ENCODE measurements around the gene AKIRIN1.
"Not testable (repeated sequence)": the region's sequence is repeated elsewhere in the genome, so short reads cannot be mapped to it uniquely, and the experiment has no call there.

The AKIRIN1 gene

GRCh38 chr1:39044762-39045161 lies 53.7 kb downstream of the AKIRIN1 start:
- no peak for DNase-seq (ENCODE audit: extremely low read depth in 1 of 2, low read depth in 1 of 2)

- DNase-seq (ENCODE audit: extremely low read depth in 1 of 2, low read depth in 1 of 2), result no peak
Measured at GRCh38 chr1:39045231-39045630, 54.2 kb downstream of the AKIRIN1 start.

DNA sequence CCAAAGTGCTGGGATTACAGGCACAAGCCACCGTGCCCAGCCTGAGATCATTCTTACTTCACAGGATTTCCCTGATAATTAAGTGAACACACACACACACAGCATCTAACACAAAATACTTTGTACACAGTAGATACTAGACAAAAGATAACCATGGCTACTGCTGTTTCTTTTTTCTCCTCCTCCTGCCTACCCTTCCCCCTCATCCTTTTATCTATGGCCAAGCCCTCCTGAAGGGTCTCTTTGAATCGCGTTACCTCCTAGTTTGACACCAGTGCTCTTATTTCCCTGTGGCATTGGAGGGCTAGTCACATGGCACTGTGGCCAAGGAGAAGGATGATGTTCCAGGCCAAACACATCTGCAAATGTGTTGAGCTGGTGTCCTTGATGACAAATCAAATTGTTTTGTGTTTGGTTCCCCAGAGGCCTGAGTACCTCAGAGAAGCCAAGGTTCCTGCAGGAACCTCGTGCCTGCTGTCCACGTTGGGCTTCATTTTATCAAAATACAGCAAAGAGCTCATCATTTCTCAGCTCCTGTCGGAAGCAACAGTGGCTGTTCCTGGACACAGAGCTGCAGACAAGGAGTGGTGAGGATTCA lies 55.6 kb downstream of the AKIRIN1 start:
- DNase-seq (ENCODE audit: extremely low read depth in 1 of 2, low read depth in 1 of 2), result no peak

DNA sequence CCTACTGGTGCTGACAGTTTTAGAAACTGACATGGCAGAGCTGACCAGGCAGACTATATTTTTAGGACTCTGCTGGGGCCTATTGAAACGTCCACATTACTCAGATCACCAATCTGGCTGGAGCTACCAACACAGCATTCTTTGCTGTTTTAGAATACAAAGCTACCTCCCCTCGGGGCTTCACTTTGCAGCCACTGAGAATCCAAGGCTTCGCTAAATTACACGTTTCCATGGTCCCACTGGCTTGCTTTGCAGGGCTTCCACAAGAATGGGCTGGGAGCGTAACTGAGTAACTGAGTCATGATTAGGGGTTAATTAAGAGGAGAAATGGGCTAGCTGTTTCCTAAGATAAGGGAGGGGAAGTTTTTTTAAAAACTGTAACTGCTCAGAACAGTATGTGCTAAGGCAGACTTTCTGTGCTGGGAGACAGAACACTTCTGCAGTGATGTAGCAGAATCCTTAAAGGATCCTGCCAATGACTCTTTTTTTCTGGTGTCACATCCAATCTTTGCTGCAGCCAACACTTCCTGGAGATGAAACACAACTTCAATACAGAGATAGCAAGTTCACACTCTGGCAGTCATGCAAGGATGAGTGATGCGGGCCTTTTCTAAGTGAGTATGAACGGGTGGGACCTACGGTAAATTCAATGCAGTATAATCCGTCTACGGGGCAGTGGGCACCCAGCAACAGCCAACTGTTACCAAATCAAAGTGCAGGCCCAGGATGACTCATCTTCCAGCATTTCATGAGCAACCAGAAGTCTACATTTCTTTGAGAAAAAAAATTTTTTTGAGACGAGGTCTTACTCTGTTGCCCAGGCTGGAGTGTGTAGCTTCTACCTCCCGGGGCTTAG lies 56.5 kb downstream of the AKIRIN1 start:
- DNase-seq (ENCODE audit: extremely low read depth in 1 of 2, low read depth in 1 of 2), result no peak

GRCh38 chr1:39048745-39049370 lies 57.8 kb downstream of the AKIRIN1 start:
- DNase-seq (ENCODE audit: extremely low read depth in 1 of 2, low read depth in 1 of 2), result no peak

- DNase-seq (ENCODE audit: extremely low read depth in 1 of 2, low read depth in 1 of 2), result no peak
Measured at GRCh38 chr1:39050001-39050400, 58.9 kb downstream of the AKIRIN1 start.

GRCh38 chr1:39051193-39051850 lies 60.2 kb downstream of the AKIRIN1 start:
- not testable (repeated sequence) for DNase-seq (ENCODE audit: extremely low read depth in 1 of 2, low read depth in 1 of 2)

DNA sequence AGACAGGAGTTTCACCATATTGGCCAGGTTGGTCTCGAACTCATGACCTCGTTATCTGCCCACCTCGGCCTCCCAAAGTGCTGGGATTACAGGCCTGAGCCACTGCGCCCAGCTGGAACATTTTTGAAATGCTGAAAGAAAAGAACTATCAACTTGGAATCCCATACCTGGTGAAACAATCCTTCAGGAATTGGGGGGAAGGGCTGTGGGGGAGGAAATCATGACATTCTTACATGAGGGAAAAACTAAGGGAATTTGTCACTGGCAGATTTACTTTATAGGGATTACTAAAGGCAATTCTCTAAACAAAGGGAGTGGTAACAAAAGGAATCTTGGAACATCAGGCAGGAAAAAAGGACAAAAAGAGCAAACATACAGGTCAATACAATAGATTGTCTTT lies 60.9 kb downstream of the AKIRIN1 start:
- no peak for DNase-seq (ENCODE audit: extremely low read depth in 1 of 2, low read depth in 1 of 2)

- DNase-seq (ENCODE audit: extremely low read depth in 1 of 2, low read depth in 1 of 2), result not testable (repeated sequence)
Measured at GRCh38 chr1:39055213-39055710, 64.2 kb downstream of the AKIRIN1 start.
